Transverse colon (tissue), 4 donors: ENCODE results near the gene SATB2. TPM values are rescaled to one million over a fixed set of nuclear protein-coding genes. Genes with fewer than 3 reads are reported as not detected.

ENCODE experiments used
- DNase-seq: peaks from one replicate; pipeline ENCODE4 v3.0.0-alpha.2; 2019
- H3K27ac ChIP-seq, 4 donors: fragments of 200-600 bp; sonication (generic); 2 replicates each; pipeline ENCODE4 v1.5.1; 2016 to 2018; ENCODE audit warnings: inconsistent platforms in 4 of 4
- H3K27me3 ChIP-seq: fragments of 200-600 bp; sonication (generic); 2 replicates; pipeline ENCODE4 v1.5.1; 2017; ENCODE audit warnings: inconsistent platforms
- H3K36me3 ChIP-seq, 4 donors: fragments of 200-600 bp; sonication (generic); 2 replicates each; pipeline ENCODE4 v1.5.1; 2017 to 2019; ENCODE audit warnings: inconsistent platforms in 4 of 4
- H3K4me1 ChIP-seq, 4 donors: fragments of 200-600 bp; sonication (generic); 2 replicates each; pipeline ENCODE4 v1.5.1; 2017 to 2020; ENCODE audit warnings: inconsistent platforms in 4 of 4
- H3K4me3 ChIP-seq, 4 donors: fragments of 200-600 bp; sonication (generic); 1 replicate in 1 of 4; 2 replicates in 3 of 4; pipeline versions ENCODE4 v1.5.1 to v1.6.1; 2017 to 2019; ENCODE audit warnings: inconsistent platforms in 4 of 4
- H3K9me3 ChIP-seq, 2 donors: fragments of 200-600 bp; sonication (generic); 2 replicates each; pipeline ENCODE4 v1.5.1; 2017 to 2019; ENCODE audit warnings: inconsistent platforms in 2 of 2
- CTCF ChIP-seq, 5 experiments: fragments of 200-600 bp in 3 of 5; fragments of 450-650 bp in 2 of 5; sonication (generic) in 3 of 5; IDR thresholded peaks; 1 replicate in 2 of 5; 2 replicates in 3 of 5; pipeline ENCODE4 v1.5.1; 2016 to 2017; ENCODE audit warnings: antibody characterized with exemption in 5 of 5, inconsistent platforms in 3 of 5, mild to moderate bottlenecking in 2 of 5, moderate library complexity in 1 of 5
- EP300 ChIP-seq: sonication (generic); formaldehyde crosslinking; IDR thresholded peaks from one replicate; pipeline ENCODE4 v1.6.1; 2017; ENCODE audit warnings: antibody characterized with exemption, low read depth
- POLR2A ChIP-seq: fragments of 450-650 bp; IDR thresholded peaks from one replicate; pipeline ENCODE4 v1.6.1; 2016; ENCODE audit warnings: antibody characterized with exemption, mild to moderate bottlenecking, moderate library complexity
- POLR2AphosphoS5 ChIP-seq, 3 donors: sonication (generic); formaldehyde crosslinking; IDR thresholded peaks; one replicate each; pipeline ENCODE4 v1.6.1; 2016; ENCODE audit warnings: antibody characterized with exemption in 3 of 3
- WGBS, 2 donors: methylation state at CpG; one replicate each; pipeline ENCODE4 v1.1.5; 2018; ENCODE audit warnings: low coverage in 1 of 2; 5-methylcytosine and 5-hydroxymethylcytosine counted together
- in situ Hi-C, 4 donors: fragments of 200-750 bp; cut with MboI; loops; one replicate each; pipeline versions ENCODE4 v1.15.0 to v1.15.1; 2017; ENCODE audit warnings: low sequenced_read_pairs in 3 of 4, low pct_ligation_motif_present in 1 of 4, low pct_unique_long_range_greater_than_20kb in 1 of 4
- intact Hi-C: fragments of 100-400 bp; cut with DNase I; formaldehyde crosslinking; loops from one replicate; pipeline ENCODE4 v1.15.1; 2023; ENCODE audit warnings: low total_unique reads
- total RNA-seq, 4 donors: library from RNA; depleted of rRNA; stranded (reverse); fragments of >200 nt; gene quantifications; one replicate each; pipeline ENCODE4 v1.1.0, GENCODE V29; 2016

The SATB2 gene
- total RNA-seq, 4 donors from 2014 or later = 289 to 316 (median 293) TPM

GRCh38 chr2:199303728-199304177 lies 154.0 kb downstream of the SATB2 start:
- Histone ChIP-seq H3K4me1 (no peaks in the 10 kb centered on the region), H3K9me3 (no peaks in the 10 kb centered on the region), H3K36me3 (peaks cover 0 to 18% (median 6%) of the 10 kb centered on the region in 4 donors), H3K4me3 (no peak overlapping the region), H3K27me3 (no peaks in the 10 kb centered on the region), H3K27ac (no peak overlapping the region)
- TF ChIP-seq CTCF (IDR thresholded peaks at IDR 0.05) (no peak), POLR2A (no peak), EP300 (no peak)
- intact Hi-C loops (no loop called here), in situ Hi-C loops (no loop called here)
- 70 to 75% methylated on average over 6 of the region's 6 CpGs for WGBS, 2 donors
- no peak for DNase-seq

GRCh38 chr2:199302851-199303250 lies 154.9 kb downstream of the SATB2 start:
- Histone ChIP-seq H3K27me3 (no peaks in the 10 kb centered on the region), H3K36me3 (peaks cover 0 to 18% (median 6%) of the 10 kb centered on the region in 4 donors), H3K4me3 (no peak overlapping the region), H3K9me3 (no peaks in the 10 kb centered on the region), H3K27ac (no peak overlapping the region), H3K4me1 (no peaks in the 10 kb centered on the region)
- TF ChIP-seq EP300 (no peak), POLR2AphosphoS5 (IDR thresholded peaks at IDR 0.05) (no peak), CTCF (IDR thresholded peaks at IDR 0.05) (no peak), POLR2A (no peak)
- WGBS, 2 donors = 43 to 66% methylated on average over 4 of the region's 4 CpGs
- DNase-seq = no peak
- in situ Hi-C loops = no loop called here
- intact Hi-C loops = no loop called here

- no peak for DNase-seq
- Histone ChIP-seq H3K27ac (no peak overlapping the region), H3K4me3 (no peak overlapping the region), H3K36me3 (peaks cover 0 to 2% (median 0%) of the 10 kb centered on the region in 4 donors), H3K4me1 (no peaks in the 10 kb centered on the region), H3K9me3 (no peaks in the 10 kb centered on the region), H3K27me3 (no peaks in the 10 kb centered on the region)
- TF ChIP-seq POLR2AphosphoS5 (IDR thresholded peaks at IDR 0.05) (no peak), EP300 (no peak), CTCF (IDR thresholded peaks at IDR 0.05) (no peak), POLR2A (no peak)
- intact Hi-C loops (no loop called here), in situ Hi-C loops (no loop called here)
These were observed 169.3 kb downstream of the SATB2 start for GRCh38 chr2:199288424-199288823.

GRCh38 chr2:199282309-199282708 lies 175.4 kb downstream of the SATB2 start:
- H3K4me1 ChIP-seq = no peaks in the 10 kb centered on the region
- intact Hi-C loops = no loop called here
- 57 to 73% methylated on average over 3 of the region's 3 CpGs for WGBS, 2 donors
- no peak for TF ChIP-seq EP300
- no peak for TF ChIP-seq CTCF (IDR thresholded peaks at IDR 0.05)
- no peak for TF ChIP-seq POLR2AphosphoS5 (IDR thresholded peaks at IDR 0.05)
- no peak for TF ChIP-seq POLR2A
- H3K27ac ChIP-seq = no peak overlapping the region
- no peak for DNase-seq
- in situ Hi-C loops = no loop called here
- no peak overlapping the region for H3K4me3 ChIP-seq
- no peaks in the 10 kb centered on the region for H3K36me3 ChIP-seq
- H3K9me3 ChIP-seq = no peaks in the 10 kb centered on the region
- H3K27me3 ChIP-seq = no peaks in the 10 kb centered on the region
